GM12878 (cell line): Measurements from ENCODE around the gene DNHD1. TPM values are rescaled to one million over a fixed set of nuclear protein-coding genes. Genes with fewer than 3 reads are reported as not detected.

Experiments used
- ATAC-seq: fragments of 200-7000 bp; cut with Tn5 transposase; 3 replicates; pipeline ENCODE4 v1.9.1; 2020; ENCODE audit warnings: mild to moderate bottlenecking, moderate library complexity
- BruUV-seq: library from RNA; stranded (reverse); fragments of 400-500 nt; replicated peaks from 2 replicates; lab custom pipeline; 2021; lab: Mats Ljungman, UMichigan
- CTCF ChIA-PET: fragments of 300-600 bp; sonication (Branson Sonifier 250); formaldehyde crosslinking; extraction: SDS; loops from one replicate; lab custom pipeline; 2021; ENCODE audit warnings: inconsistent platforms; lab: Yijun Ruan, JAX
- POLR2A ChIA-PET: fragments of 350-600 bp; formaldehyde crosslinking; extraction: SDS; loops from one replicate; lab custom pipeline; 2021; ENCODE audit warnings: inconsistent platforms; lab: Charles Lee
- RAD21 ChIA-PET: fragments of 300-600 bp; sonication (Branson Sonifier 250); formaldehyde crosslinking; loops from one replicate; lab custom pipeline; 2023; ENCODE audit warnings: antibody characterized with exemption; ENCODE audit not compliant: unreplicated experiment; lab: Charles Lee
- SMC1A ChIA-PET: fragments of 300-600 bp; sonication (Branson Sonifier 250); formaldehyde crosslinking; loops from one replicate; lab custom pipeline; 2023; ENCODE audit not compliant: unreplicated experiment, uncharacterized antibody; lab: Charles Lee
- DNase-seq: peaks from one replicate; pipeline ENCODE4 v3.0.0-alpha.2; 2011; ENCODE audit warnings: low read depth, low spot score
- FAIRE-seq: peaks from 3 replicates; lab custom pipeline; 2011; peaks lifted over from hg19 to GRCh38; lab: Jason Lieb, UNC
- H2AFZ ChIP-seq: 2 replicates; pipeline ENCODE4 v1.6.0; 2011; ENCODE audit warnings: low read depth, low read length, control low read depth; ENCODE audit not compliant: control insufficient read depth
- H3K27ac ChIP-seq: 2 replicates; pipeline ENCODE4 v1.5.1; 2011; ENCODE audit warnings: control low read depth; ENCODE audit not compliant: control insufficient read depth, insufficient read depth
- H3K27me3 ChIP-seq, 2 experiments: replicated peaks in 1 of 2; 2 replicates each; pipeline versions ENCODE4 v1.6.0 to v1.6.1; 2011; ENCODE audit warnings: low read length in 1 of 2; ENCODE audit not compliant: control insufficient read depth in 2 of 2, insufficient read depth in 2 of 2
- H3K36me3 ChIP-seq, 2 experiments: 2 replicates each; pipeline ENCODE4 v1.5.1; 2011; ENCODE audit warnings: low read length in 1 of 2; ENCODE audit not compliant: control insufficient read depth in 2 of 2, insufficient read depth in 2 of 2
- H3K4me1 ChIP-seq: 2 replicates; pipeline ENCODE4 v1.6.1; 2011; ENCODE audit warnings: mild to moderate bottlenecking, low read length, moderate library complexity, mixed read lengths; ENCODE audit not compliant: control insufficient read depth, insufficient read depth
- H3K4me2 ChIP-seq: 2 replicates; pipeline ENCODE4 v1.6.0; 2011; ENCODE audit warnings: control low read depth; ENCODE audit not compliant: control insufficient read depth, insufficient read depth
- H3K4me3 ChIP-seq: fragments of 200-600 bp; sonication (generic); 2 replicates; pipeline ENCODE4 v1.5.1; 2016
- H3K79me2 ChIP-seq: 2 replicates; pipeline ENCODE4 v1.6.0; 2011; ENCODE audit warnings: low read length; ENCODE audit not compliant: control insufficient read depth, insufficient read depth
- H3K9ac ChIP-seq: 2 replicates; pipeline ENCODE4 v1.8.0; 2011; ENCODE audit warnings: low read length, control low read depth, mixed read lengths; ENCODE audit not compliant: control insufficient read depth, insufficient read depth
- H3K9me3 ChIP-seq: replicated peaks from 3 replicates; pipeline ENCODE4 v1.5.1; 2011; ENCODE audit warnings: mild to moderate bottlenecking, low read length; ENCODE audit not compliant: control insufficient read depth, insufficient read depth
- H4K20me1 ChIP-seq: 2 replicates; pipeline ENCODE4 v1.6.0; 2011; ENCODE audit not compliant: control insufficient read depth, insufficient read depth
- BHLHE40 ChIP-seq, 2 experiments: fragments of 450-650 bp in 1 of 2; IDR thresholded peaks; 2 replicates each; pipeline ENCODE4 v1.6.1; 2011 to 2017; ENCODE audit warnings: low read depth in 2 of 2, borderline replicate concordance in 1 of 2, improper control_type of control experiment in 1 of 2, low read length in 1 of 2, mild to moderate bottlenecking in 1 of 2
- BRCA1 ChIP-seq: IDR thresholded peaks from 2 replicates; pipeline ENCODE4 v1.6.1; 2011; ENCODE audit warnings: low read depth, low read length, improper control_type of control experiment
- CBX3 ChIP-seq: fragments of 200-600 bp; sonication (generic); IDR thresholded peaks from 2 replicates; pipeline ENCODE4 v1.6.1; 2016; ENCODE audit warnings: low read depth, borderline replicate concordance
- CREB1 ChIP-seq: IDR thresholded peaks from 2 replicates; pipeline ENCODE4 v1.6.1; 2012; ENCODE audit warnings: low read depth, mild to moderate bottlenecking, inconsistent platforms
- ETV6 ChIP-seq, 2 experiments: fragments of 450-650 bp in 1 of 2; IDR thresholded peaks in 1 of 2; conservative IDR thresholded peaks in 1 of 2; 2 replicates each; pipeline ENCODE4 v1.6.1; 2014; ENCODE audit warnings: antibody characterized with exemption in 1 of 2, borderline replicate concordance in 1 of 2, low read depth in 1 of 2, mild to moderate bottlenecking in 1 of 2, moderate library complexity in 1 of 2
- EZH2 ChIP-seq: IDR thresholded peaks from 2 replicates; pipeline ENCODE4 v1.6.1; 2012; ENCODE audit warnings: low read depth, mild to moderate bottlenecking, control low read depth, inconsistent platforms, low read length, borderline replicate concordance; ENCODE audit not compliant: control insufficient read depth
- FOS ChIP-seq: IDR thresholded peaks from 3 replicates; pipeline ENCODE4 v1.6.1; 2011; ENCODE audit warnings: borderline replicate concordance; ENCODE audit not compliant: insufficient read length; ENCODE audit errors: extremely low read depth
- KAT2A ChIP-seq: conservative IDR thresholded peaks from 2 replicates; pipeline ENCODE4 v1.6.1; 2011; ENCODE audit warnings: low read depth, low read length; ENCODE audit not compliant: control insufficient read depth
- SIX5 ChIP-seq: IDR thresholded peaks from 2 replicates; pipeline ENCODE4 v1.6.1; 2011; ENCODE audit warnings: mild to moderate bottlenecking, low read depth, low read length, moderate library complexity; ENCODE audit not compliant: severe bottlenecking
- STAT1 ChIP-seq: fragments of 450-650 bp; conservative IDR thresholded peaks from 2 replicates; pipeline ENCODE4 v1.6.1; 2014; ENCODE audit warnings: antibody characterized with exemption, mild to moderate bottlenecking
- STAT3 ChIP-seq: IDR thresholded peaks from 2 replicates; pipeline ENCODE4 v1.6.1; 2011; ENCODE audit warnings: low read depth, low read length, improper control_type of control experiment
- TAF1 ChIP-seq: IDR thresholded peaks from 2 replicates; pipeline ENCODE4 v1.6.1; 2011; ENCODE audit warnings: mild to moderate bottlenecking, low read depth, low read length, borderline replicate concordance
- ZBED1 ChIP-seq: IDR thresholded peaks from 2 replicates; pipeline ENCODE4 v1.6.1; 2016; ENCODE audit warnings: borderline replicate concordance
- ZNF207 ChIP-seq: fragments of 450-650 bp; IDR thresholded peaks from 2 replicates; pipeline ENCODE4 v1.6.1; 2014; ENCODE audit warnings: antibody characterized with exemption, mild to moderate bottlenecking, borderline replicate concordance
- ZNF217 ChIP-seq: fragments of 450-650 bp; IDR thresholded peaks from 2 replicates; pipeline ENCODE4 v1.6.1; 2017; ENCODE audit warnings: antibody characterized with exemption, mild to moderate bottlenecking
- WGBS: methylation state at CpG from one replicate; pipeline ENCODE4 v1.1.6; 2016; ENCODE audit warnings: low lambda C conversion rate; ENCODE audit not compliant: insufficient replicate concordance, insufficient coverage; ENCODE audit errors: missing lambda C conversion rate; 5-methylcytosine and 5-hydroxymethylcytosine counted together
- in situ Hi-C: fragments of 300-500 bp; cut with MboI; formaldehyde crosslinking; loops from 9 replicates; pipeline ENCODE4 v1.14.3; 2018; ENCODE audit warnings: mixed read lengths
- intact Hi-C: fragments of 100-400 bp; cut with micrococcal nuclease; formaldehyde crosslinking; loops from one replicate; pipeline ENCODE4 v1.14.2; 2022; ENCODE audit not compliant: unreplicated experiment
- polyA plus RNA-seq, 11 experiments: library from polyadenylated mRNA; depleted of rRNA in 4 of 11; unstranded in 6 of 11; stranded (reverse) in 5 of 11; fragments of >200 nt; fragmentation: Nextera tagmentation in 4 of 11; fragmentation: Illumina TruSeq in 1 of 11; extraction: Ambion mirVana in 4 of 11; extraction: Trizol in 1 of 11; gene quantifications; 1 replicate in 1 of 11; 2 replicates in 10 of 11; pipeline versions ENCODE4 v1.2.1 to v1.2.3, GENCODE V29; 2011 to 2016; ENCODE audit warnings: inconsistent platforms in 2 of 11, missing spikeins in 2 of 11, low read depth in 1 of 11
- total RNA-seq, 4 experiments: library from RNA; depleted of rRNA in 3 of 4; stranded (reverse); fragments of >200 nt in 3 of 4; fragmentation: Illumina TruSeq in 1 of 4; extraction: Trizol in 1 of 4; gene quantifications; 2 replicates each; pipeline versions ENCODE4 v1.2.1 to v1.2.3, GENCODE V29; 2013 to 2021
- TF ChIP-seq, protein P1 (sequence below): fragments of 150-350 bp; IDR thresholded peaks from 2 replicates; pipeline ENCODE4 v1.6.1; 2016; ENCODE audit warnings: low read depth, low read length
- TF ChIP-seq, protein P2 (sequence below): fragments of 450-650 bp; IDR thresholded peaks from 2 replicates; pipeline ENCODE4 v1.6.1; 2016; ENCODE audit warnings: mild to moderate bottlenecking
- TF ChIP-seq, protein P3 (sequence below): IDR thresholded peaks from 2 replicates; pipeline ENCODE4 v1.6.1; 2011; ENCODE audit warnings: borderline replicate concordance, low read depth, mild to moderate bottlenecking, moderate library complexity, mixed read lengths, low read length; ENCODE audit not compliant: insufficient read depth; ENCODE audit errors: extremely low read length

DNHD1 gene
- total and polyA plus RNA-seq, 10 of the 15 experiments (the other 5 are each of a cell fraction or from before 2014, with no cell fraction given), result 0.99 to 16.9 (median 8.6) TPM

DNA sequence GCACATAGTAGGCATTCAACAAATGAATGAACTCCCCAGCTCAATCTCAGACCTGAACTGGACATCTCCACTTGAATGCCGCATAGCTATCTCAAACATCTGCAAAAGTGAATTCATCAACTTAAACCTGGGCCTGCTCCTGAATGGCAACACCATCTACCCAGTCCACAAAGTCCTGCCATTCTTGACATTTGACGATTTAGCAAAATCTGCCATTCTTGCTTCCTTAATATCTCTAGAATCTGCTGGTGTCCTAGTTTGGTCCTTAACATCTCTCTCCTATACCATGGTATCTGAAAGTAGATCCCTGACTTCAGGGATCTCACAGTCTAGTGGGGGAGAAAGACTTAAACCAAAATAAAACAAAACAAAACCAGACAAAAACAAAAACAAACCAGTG, 43.9 kb upstream of the DNHD1 start (continued):
- TF ChIP-seq STAT1 (no peak), BHLHE40 (IDR thresholded peaks at IDR 0.05; ENCODE audit: borderline replicate concordance in 1 of 2, low read depth in 2 of 2, low read length in 1 of 2) (no peak), BRCA1 (no peak), ETV6 (conservative IDR thresholded peaks at IDR 0.05 in 1 of 2, IDR thresholded peaks at IDR 0.05 in 1 of 2; ENCODE audit: borderline replicate concordance in 1 of 2, low read depth in 1 of 2) (no peak), TAF1 (no peak)

DNA sequence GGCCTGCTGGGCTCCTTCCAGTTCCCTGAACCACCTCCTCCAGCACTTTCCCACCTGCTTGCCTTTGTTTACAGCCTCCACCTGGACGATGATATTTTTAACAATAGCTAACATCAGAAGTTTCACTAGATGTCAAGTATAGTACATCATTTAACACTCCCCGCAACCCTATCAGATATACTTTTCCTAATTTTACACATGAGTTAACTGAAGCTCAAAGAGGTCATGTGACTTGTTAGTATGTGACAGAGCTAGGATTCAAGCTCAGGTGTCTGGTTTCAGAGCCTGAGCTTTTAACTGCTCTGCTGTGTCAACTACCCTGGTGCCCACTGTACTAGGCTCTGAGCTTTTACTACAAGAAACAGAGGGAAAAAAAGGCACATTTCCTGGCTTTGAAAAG, 42.0 kb upstream of the DNHD1 start:
- 41% methylated on average over 2 of the region's 2 CpGs for WGBS
- SMC1A ChIA-PET, result interaction anchor here (0.7 to 2.1 kb wide), 6 partner anchors 11 to 79 kb away, joined by 3 to 8 read pairs (median 4); no protein-coding TSS in a partner anchor
- Histone ChIP-seq H3K4me3 (no peak overlapping the region), H3K27me3 (no peaks in the 10 kb centered on the region), H2AFZ (no peak overlapping the region), H3K9ac (no peak overlapping the region), H3K4me1 (no peaks in the 10 kb centered on the region), H3K9me3 (no peaks in the 10 kb centered on the region), H3K36me3 (no peaks in the 10 kb centered on the region; a peak in 1 of 4 replicates), H3K4me2 (no peak overlapping the region), H4K20me1 (no peaks in the 10 kb centered on the region), H3K79me2 (no peaks in the 10 kb centered on the region), H3K27ac (no peak overlapping the region)
- CTCF ChIA-PET, result interaction anchor here (1.2 to 2.7 kb wide), 3 partner anchors 11 to 50 kb away, joined by 4 to 14 read pairs (median 7); no protein-coding TSS in a partner anchor
- RAD21 ChIA-PET, result interaction anchor here (1.7 to 2.1 kb wide), 2 partner anchors 11 to 76 kb away, joined by 4 to 5 read pairs; no protein-coding TSS in a partner anchor
- ATAC-seq (no peak), FAIRE-seq (no peak), DNase-seq (no peak)
- POLR2A ChIA-PET, result no interaction called here
- BruUV-seq, result no TSS peak
- intact Hi-C loops (no loop called here), in situ Hi-C loops (no loop called here)
- TF ChIP-seq, protein P1, sequence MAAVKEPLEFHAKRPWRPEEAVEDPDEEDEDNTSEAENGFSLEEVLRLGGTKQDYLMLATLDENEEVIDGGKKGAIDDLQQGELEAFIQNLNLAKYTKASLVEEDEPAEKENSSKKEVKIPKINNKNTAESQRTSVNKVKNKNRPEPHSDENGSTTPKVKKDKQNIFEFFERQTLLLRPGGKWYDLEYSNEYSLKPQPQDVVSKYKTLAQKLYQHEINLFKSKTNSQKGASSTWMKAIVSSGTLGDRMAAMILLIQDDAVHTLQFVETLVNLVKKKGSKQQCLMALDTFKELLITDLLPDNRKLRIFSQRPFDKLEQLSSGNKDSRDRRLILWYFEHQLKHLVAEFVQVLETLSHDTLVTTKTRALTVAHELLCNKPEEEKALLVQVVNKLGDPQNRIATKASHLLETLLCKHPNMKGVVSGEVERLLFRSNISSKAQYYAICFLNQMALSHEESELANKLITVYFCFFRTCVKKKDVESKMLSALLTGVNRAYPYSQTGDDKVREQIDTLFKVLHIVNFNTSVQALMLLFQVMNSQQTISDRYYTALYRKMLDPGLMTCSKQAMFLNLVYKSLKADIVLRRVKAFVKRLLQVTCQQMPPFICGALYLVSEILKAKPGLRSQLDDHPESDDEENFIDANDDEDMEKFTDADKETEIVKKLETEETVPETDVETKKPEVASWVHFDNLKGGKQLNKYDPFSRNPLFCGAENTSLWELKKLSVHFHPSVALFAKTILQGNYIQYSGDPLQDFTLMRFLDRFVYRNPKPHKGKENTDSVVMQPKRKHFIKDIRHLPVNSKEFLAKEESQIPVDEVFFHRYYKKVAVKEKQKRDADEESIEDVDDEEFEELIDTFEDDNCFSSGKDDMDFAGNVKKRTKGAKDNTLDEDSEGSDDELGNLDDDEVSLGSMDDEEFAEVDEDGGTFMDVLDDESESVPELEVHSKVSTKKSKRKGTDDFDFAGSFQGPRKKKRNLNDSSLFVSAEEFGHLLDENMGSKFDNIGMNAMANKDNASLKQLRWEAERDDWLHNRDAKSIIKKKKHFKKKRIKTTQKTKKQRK, result no peak
- no peak for TF ChIP-seq ZNF207
- no peak for TF ChIP-seq SIX5
- no peak for TF ChIP-seq ZNF217
- no peak for TF ChIP-seq STAT3
- TF ChIP-seq EZH2, result no peak
- TF ChIP-seq ZBED1, result no peak
- TF ChIP-seq KAT2A, result no peak
- TF ChIP-seq, protein P2, sequence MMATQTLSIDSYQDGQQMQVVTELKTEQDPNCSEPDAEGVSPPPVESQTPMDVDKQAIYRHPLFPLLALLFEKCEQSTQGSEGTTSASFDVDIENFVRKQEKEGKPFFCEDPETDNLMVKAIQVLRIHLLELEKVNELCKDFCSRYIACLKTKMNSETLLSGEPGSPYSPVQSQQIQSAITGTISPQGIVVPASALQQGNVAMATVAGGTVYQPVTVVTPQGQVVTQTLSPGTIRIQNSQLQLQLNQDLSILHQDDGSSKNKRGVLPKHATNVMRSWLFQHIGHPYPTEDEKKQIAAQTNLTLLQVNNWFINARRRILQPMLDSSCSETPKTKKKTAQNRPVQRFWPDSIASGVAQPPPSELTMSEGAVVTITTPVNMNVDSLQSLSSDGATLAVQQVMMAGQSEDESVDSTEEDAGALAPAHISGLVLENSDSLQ, result no peak
- no peak for TF ChIP-seq FOS
- no peak for TF ChIP-seq CBX3
- TF ChIP-seq, protein P3, sequence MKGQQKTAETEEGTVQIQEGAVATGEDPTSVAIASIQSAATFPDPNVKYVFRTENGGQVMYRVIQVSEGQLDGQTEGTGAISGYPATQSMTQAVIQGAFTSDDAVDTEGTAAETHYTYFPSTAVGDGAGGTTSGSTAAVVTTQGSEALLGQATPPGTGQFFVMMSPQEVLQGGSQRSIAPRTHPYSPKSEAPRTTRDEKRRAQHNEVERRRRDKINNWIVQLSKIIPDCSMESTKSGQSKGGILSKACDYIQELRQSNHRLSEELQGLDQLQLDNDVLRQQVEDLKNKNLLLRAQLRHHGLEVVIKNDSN, result no peak
- TF ChIP-seq BHLHE40 (IDR thresholded peaks at IDR 0.05; ENCODE audit: borderline replicate concordance in 1 of 2, low read depth in 2 of 2, low read length in 1 of 2), result no peak
- no peak for TF ChIP-seq CREB1
